ENCODE data around the gene SIGLEC7. TPM values are rescaled to one million over a fixed set of nuclear protein-coding genes. Genes with fewer than 3 reads are reported as not detected.
"Not testable (repeated sequence)": the region's sequence is repeated elsewhere in the genome, so short reads cannot be mapped to it uniquely, and the experiment has no call there.

Gene SIGLEC7
- total RNA-seq, 1 donor from 2014 or later, result not detected

GRCh38 chr19:51140441-51140840 lies 1.7 kb upstream of the SIGLEC7 start:
- FAIRE-seq (no peak), DNase-seq (ENCODE audit: low read depth) (no peak)
- H3K36me3 ChIP-seq (ENCODE audit: control insufficient read depth, insufficient read depth, low read length), result no peaks in the 10 kb centered on the region
- no peak for TF ChIP-seq CTCF (IDR thresholded peaks at IDR 0.05; ENCODE audit: insufficient read depth, low read length, severe bottlenecking)
- H3K27me3 ChIP-seq (ENCODE audit: control insufficient read depth, insufficient read depth, low read length), result no peaks in the 10 kb centered on the region
- no peak overlapping the region for H3K4me3 ChIP-seq (ENCODE audit: low read depth, low read length)

DNA sequence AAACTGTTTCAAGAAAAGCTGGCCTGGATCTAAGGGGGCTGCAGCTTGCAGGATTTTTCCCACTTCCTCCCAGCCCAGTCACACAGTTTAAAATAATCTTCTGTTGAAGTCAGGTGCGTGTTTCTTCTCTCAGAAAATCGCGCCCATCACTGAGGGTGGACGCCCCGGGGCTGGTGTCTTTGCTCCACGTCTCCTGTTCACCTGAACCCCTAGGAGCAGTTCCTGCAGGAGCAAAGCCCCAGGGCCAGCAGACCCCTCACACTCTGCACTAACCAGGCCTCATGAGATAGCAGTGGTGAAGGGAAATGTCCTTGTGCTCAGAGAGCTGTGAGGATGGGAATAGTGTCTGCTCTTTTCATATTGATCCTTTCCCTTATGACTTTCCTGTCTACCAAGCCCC lies 920 bp upstream of the SIGLEC7 start:
- DNase-seq (ENCODE audit: low read depth) (no peak), FAIRE-seq (no peak)
- H3K4me3 ChIP-seq (ENCODE audit: low read depth, low read length), result no peak overlapping the region
- no peaks in the 10 kb centered on the region for H3K27me3 ChIP-seq (ENCODE audit: control insufficient read depth, insufficient read depth, low read length)
- TF ChIP-seq CTCF (IDR thresholded peaks at IDR 0.05; ENCODE audit: insufficient read depth, low read length, severe bottlenecking), result no peak
- H3K36me3 ChIP-seq (ENCODE audit: control insufficient read depth, insufficient read depth, low read length), result no peaks in the 10 kb centered on the region

DNA sequence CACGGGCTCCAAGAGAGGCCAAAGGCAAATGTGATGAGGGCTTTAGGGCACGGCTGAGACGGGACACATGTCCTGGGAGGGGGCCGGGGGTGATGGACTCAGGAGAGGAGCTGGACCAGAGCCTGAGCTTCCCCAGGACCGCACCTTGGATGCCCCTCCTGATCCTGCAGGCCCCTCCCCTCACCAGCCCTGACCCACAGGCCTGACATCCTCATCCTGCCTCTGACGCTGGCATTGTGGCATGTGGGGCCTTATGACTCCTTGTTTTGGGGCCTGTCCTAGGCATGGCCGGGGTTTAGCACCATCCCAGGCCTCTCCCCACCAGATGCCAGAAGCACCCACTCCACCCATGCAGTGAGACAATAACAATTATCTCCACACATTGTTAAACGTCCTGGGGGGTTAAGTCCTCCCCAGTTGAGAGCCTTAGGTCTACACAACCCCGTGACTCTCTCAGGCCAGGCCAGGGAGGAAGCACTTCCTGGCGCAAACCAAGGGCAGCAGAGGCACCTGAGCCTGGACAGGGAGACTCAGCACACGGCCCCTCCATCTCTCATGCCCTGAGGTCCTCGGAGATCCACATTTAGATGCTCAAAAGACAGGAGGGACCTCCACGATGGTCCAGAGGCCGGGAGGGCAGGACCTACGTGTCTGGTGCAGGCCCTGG lies 841 bp downstream of the SIGLEC7 start:
- FAIRE-seq, result peak; percentile 86
- H3K4me3 ChIP-seq (ENCODE audit: low read depth, low read length); H3K27me3 ChIP-seq (ENCODE audit: control insufficient read depth, insufficient read depth, low read length); DNase-seq (ENCODE audit: low read depth); H3K36me3 ChIP-seq (ENCODE audit: control insufficient read depth, insufficient read depth, low read length): not testable (repeated sequence)

DNA sequence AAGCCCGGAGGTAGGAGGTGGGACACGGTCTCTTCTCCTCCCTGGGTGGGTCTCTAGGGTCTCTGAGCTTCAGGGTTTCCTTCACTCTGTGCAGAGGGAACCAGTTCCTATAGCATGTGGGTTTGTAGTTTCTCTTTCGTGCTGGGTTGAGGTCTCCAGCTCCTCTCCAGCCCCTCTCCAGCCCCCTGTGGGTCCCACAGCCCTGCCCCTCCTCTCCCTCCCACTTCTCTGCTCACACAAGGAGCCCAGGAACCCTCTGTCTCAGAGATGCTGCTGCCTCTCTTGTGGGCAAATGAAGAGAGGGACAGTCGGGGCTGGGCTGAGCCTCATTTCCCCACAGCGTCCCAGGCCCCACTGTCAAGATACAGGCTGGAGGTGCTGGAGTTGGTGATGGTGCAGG lies 1.4 kb downstream of the SIGLEC7 start:
- FAIRE-seq (no peak), DNase-seq (ENCODE audit: low read depth) (no peak)
- Histone ChIP-seq H3K27me3 (ENCODE audit: control insufficient read depth, insufficient read depth, low read length) (no peaks in the 10 kb centered on the region), H3K36me3 (ENCODE audit: control insufficient read depth, insufficient read depth, low read length) (no peaks in the 10 kb centered on the region), H3K4me3 (ENCODE audit: low read depth, low read length) (no peak overlapping the region)
- no peak for TF ChIP-seq CTCF (IDR thresholded peaks at IDR 0.05; ENCODE audit: insufficient read depth, low read length, severe bottlenecking)

- DNase-seq (ENCODE audit: low read depth), result no peak
- no peak overlapping the region for H3K4me3 ChIP-seq (ENCODE audit: low read depth, low read length)
- no peak for TF ChIP-seq CTCF (IDR thresholded peaks at IDR 0.05; ENCODE audit: insufficient read depth, low read length, severe bottlenecking)
- FAIRE-seq, result peak; percentile 28
- H3K36me3 ChIP-seq (ENCODE audit: control insufficient read depth, insufficient read depth, low read length), result no peaks in the 10 kb centered on the region
- H3K27me3 ChIP-seq (ENCODE audit: control insufficient read depth, insufficient read depth, low read length), result no peaks in the 10 kb centered on the region
These were observed 2.5 kb downstream of the SIGLEC7 start for GRCh38 chr19:51144482-51145045.

- TF ChIP-seq CTCF (IDR thresholded peaks at IDR 0.05; ENCODE audit: insufficient read depth, low read length, severe bottlenecking), result no peak
- peak; percentile 92 for FAIRE-seq
- Histone ChIP-seq H3K4me3 (ENCODE audit: low read depth, low read length) (no peak overlapping the region), H3K36me3 (ENCODE audit: control insufficient read depth, insufficient read depth, low read length) (no peaks in the 10 kb centered on the region), H3K27me3 (ENCODE audit: control insufficient read depth, insufficient read depth, low read length) (no peaks in the 10 kb centered on the region)
- DNase-seq (ENCODE audit: low read depth), result no peak
These were observed 3.9 kb downstream of the SIGLEC7 start for GRCh38 chr19:51145916-51146493.

Measured in bronchial epithelial cell (primary cell).